ENCODE measurements around the gene MAGI2.

MAGI2 gene

DNA sequence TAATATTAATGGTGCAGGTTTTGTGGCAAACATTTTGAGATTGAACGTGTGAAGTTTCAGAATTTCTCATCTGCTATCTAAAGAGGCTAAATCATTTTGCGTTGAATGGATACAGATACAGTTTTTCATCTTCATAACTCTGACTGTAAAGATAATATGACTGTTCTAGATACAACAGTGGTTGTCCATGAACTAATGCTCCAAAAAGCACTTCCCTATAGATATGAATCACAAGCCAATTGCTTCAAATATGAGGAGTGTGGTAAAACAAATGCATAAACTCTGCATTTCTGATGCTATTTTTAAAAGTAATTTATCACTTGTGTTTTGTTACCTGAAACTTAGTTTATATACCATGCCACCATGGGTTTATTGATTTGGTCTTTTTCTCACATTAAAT is 750.1 kb downstream of the MAGI2 start:
- no peak for DNase-seq

DNA sequence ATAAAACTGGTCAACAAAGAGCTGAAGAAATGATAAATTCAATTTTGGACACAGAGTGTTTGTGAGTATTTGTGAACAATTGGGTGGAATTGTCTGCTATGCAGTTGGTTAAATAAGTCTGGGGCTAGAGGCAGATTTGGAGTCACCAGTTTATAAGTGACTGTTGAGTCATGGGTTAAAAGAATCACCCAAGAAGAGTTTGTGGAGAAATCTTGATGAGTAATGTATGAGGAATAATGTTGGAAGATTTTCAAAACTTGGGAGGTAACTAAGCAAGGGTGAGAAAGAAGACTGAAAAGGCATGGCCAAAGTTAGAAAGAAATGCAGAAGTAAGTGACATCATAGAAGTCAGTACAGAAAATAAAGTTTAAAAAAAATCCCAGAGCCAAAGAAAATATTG is 750.7 kb downstream of the MAGI2 start:
- no peak for DNase-seq

DNA sequence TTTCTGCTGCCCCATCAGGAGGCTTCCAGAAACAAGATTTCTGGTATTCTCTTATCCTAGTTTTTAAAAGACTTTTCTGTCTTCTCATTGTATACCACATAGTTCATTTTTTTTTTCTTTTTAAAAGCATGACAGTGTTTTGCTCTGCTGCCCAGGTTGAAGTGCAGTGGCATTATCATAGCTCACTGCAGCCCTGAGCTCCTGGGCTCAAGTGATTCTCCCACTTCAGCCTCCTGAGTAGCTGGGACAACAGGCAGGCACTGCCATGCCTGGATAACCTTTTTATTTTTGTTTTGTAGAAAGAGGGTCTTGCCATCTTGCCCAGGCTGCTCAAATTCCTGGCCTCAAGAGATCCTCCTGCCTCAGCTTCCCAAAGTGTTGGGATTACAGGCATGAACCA is 757.6 kb downstream of the MAGI2 start:
- no peak for DNase-seq

DNA sequence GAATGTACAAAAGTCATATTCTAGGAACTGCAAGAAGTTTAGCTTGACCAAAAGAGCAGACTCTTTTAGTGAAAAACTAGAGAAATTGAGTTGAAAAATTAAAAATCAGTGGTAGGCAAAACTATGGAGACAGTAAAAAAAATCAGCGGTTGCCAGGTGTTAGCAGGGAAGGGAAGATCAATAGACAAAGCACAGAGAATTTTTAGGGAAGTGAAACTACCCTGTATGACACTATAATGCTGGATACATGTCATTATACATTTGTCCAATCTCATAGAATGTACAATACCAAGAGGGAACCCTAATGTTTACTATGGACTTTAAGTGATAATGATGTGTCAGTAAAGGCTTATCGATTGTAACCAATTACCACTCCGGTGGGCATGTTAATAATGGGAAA is 761.9 kb downstream of the MAGI2 start:
- no peak for DNase-seq

DNA sequence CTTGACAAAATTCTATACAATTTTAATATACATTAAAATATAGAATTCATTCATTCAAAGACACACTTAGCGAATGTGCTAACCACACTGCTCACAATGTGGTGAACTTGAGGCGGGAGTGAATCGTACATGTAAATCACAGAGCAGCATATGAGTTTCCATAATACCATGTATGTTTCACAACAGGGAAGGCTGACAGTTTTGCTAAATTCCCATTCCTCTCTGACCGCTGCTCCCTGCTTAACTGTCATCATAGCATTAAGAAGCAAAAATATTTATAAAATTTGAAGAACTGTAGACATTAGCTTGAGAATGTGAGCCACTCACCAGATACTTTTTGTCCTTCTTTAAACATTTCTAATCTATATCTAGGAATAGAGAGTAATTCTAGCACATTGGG is 763.3 kb downstream of the MAGI2 start:
- DNase-seq, result no peak

DNA sequence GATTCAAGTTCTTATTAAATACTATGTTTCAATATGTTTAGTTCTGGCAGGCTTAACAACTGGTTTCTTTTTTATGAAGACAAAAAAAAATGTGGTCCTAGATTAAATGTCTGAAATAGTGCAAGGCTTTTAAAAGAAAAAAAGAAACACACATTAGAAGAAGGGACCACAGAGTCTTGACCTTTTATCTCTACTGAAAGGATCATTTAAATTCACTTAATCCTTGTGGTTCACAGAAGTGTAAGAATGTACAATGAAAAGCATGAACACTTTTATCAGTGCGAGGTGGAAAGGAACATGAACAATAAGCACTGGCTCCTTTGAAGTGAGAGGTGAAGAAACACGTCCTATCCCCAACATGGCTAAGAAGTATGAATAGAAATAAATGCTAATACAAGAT is 765.1 kb downstream of the MAGI2 start:
- no peak for DNase-seq

DNA sequence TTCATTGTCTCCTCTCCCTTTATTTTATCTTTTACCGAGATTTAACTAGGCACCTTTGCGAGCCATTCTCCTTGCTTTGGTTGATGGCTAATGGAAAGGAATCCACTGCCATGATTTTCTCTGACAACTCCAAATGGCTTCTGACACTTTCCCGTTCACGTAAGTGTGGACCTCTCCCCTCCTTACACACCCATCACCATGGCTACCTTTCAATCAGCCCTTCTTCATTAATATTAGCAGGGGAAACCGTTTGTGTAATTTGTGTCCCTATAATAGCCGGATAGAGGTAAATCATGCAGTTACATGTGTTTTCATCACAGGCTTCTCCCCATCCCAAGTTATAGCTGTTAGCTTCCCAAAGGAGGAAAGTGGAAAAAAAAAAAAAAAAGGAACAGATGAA is 767.3 kb downstream of the MAGI2 start:
- DNase-seq, result no peak

DNA sequence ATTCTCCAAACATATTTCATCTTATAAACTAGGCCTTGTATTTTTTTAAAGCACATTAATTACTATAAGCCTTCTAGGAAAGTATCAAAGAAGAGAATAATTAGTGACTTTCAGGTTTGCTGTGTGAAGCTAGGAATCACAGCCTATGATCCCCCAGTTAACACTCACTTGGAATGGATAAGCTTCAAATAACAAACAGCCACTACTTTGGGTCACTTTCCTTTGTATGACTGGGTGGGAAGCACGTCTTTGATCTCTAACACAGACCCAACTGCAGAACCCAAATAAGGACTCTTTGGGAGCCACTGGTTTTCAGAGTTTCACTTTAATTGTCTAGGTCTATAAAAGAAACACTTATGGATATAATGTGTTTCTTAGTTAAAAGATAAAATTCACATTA is 769.3 kb downstream of the MAGI2 start:
- no peak for DNase-seq

DNA sequence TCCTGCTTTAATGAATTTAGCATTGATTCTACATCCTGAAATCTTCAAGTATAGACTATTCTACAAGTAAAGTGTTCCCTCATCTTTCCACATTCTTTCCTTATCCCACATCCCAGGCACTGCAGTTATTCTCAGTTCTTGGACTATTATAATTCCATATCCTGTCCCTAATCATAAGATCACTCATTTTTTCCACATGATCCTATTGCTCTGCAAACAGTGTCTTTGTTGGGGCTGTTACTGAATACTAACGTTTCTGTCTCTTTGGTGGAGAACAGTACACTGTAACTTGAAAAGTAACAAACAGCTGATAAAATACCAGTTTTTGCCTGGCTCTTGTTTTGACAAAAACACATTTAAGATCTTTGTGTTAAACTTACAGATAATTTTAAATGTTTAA is 769.9 kb downstream of the MAGI2 start:
- no peak for DNase-seq

DNA sequence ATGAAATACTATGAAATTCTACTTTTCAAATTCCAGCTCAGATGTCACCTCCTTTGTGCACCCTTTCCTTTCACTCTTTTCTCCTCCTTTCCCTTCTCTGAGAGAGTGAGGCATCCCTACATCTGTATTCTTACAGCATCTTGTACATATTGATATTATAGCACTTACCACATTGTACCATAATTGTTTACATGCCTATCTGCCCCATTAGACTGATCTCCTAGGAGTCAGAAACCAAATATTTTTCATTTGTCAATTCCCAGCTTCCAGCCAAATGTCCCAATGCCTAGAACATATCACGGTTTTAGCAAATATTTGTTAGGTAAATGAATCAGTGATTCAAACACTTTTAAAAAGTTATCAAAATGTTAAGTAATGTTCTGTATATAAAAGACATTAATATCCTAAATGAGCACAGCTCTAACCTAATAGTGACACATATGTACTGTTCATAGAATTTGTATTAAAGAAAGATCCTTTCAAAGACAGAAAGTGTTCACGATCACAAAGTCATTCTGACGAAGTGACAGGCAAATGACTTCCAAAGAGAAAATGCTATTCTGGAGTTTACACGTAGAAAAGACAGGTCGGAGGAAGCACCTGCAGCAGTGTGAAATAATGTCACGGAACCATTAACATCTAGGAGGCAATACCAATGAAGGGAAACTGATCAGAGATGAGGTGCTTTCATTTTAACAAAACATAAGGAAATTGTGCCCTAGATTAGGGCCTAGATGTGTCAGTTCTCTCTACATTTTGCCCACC is 774.2 kb downstream of the MAGI2 start:
- no peak for DNase-seq

DNA sequence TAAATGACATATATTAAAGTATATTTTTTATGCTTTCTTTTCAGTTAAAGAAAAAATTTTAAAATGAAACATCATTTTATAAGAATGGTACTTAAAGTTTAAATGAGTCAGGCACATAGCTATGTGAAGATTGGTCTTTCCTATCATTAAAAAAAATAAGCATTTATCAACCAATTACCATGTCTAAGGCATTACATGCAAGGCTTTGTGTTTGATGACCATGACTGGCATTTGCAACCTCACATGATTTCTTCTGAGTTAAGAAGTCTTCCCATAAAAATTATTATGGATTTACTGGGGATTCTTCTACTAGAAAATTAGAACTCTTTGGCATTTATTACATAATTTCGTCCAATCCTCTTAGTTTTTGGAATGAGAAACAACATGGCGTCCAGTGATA is 776.1 kb downstream of the MAGI2 start:
- DNase-seq, result no peak

DNA sequence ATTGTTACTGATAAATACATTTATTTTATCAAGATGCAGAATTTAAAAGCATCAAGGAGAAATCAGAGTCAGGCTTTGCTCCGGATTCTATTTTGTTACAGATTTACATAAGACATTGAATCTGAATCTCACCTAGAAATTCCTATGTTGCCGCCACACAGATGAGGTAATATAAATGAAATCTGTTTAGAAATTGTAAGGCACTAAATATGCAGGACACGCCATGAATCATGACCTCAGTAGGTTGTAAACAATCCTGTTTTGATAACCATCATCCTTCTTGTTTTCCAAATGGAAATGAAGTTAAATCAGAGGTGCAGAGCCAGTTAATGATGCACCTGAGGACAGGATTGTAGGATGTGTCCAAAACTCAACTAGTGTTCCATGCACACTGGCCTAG is 778.0 kb downstream of the MAGI2 start:
- no peak for DNase-seq

DNA sequence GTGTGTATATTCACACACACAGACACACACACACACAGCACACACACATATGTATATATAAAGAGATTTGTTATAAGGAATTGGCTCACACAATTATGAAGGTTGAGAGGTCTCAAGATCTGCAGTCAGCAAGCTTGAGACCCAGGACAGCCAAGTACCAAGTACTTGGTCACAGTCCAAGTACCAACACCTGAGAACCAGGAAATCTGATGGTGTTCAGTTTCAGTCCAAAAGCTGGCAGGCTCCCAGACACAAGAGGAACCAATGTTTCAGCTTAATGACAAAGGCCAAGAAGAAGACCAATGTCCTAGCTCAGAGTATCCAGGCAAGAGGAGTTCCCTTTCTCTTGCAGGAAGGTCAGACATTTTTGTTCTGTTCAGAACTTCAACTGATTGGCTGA is 780.2 kb downstream of the MAGI2 start:
- no peak for DNase-seq

DNA sequence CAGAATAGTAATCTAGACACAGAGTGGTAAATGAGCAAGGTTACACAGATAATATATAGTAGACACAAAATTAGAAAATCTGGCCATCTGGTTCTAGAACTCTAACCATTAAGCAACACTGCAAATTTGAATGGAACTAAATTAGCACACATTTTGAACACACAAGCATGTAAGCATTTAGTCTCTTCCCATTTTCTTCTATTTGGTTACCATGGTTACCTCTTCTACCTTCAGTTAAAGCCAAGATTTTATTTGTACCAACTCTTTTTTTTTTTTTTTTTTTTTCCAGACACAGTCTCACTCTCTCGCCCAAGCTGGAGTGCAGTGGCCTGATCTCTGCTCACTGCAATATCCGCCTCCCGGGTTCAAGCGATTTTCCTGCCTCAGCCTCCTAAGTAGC is 790.5 kb downstream of the MAGI2 start:
- DNase-seq, result no peak

DNA sequence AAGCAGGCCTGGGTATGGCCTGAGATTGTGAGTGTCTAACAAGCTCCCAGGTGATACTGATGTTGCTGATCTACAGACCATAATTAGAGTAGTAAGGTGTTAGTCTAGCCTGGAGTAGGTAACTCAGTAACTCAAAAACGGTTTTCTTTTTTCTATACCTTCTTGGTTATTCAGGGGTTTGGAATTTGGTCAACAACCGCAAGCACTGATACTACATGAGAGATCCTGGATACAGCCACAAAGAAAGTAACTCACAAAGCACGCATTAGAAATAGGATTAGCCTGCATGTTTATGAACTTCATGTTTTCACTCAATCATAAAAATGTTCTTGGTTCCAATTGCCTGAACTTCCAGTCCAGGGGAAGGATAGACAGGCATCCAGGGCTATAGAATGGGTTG is 803.5 kb downstream of the MAGI2 start:
- DNase-seq, result no peak

DNA sequence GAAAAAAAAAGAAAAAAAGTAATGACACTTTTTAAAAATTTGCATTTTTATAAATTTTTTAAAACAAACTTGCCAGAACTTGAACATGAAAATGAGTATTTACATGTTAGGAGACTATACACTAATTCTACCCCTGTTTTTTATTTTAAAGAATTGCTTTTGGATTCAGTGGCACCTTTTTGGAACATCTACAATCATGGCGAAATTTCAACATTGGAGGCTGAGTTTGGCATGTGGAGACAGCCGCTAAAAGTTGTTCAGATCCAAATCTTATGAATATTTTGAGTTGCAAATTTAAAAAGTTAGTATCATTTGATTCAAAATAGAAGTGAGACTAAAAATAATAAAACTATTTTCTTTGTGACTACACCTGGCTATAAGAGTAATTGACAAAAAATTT is 804.2 kb downstream of the MAGI2 start:
- no peak for DNase-seq

DNA sequence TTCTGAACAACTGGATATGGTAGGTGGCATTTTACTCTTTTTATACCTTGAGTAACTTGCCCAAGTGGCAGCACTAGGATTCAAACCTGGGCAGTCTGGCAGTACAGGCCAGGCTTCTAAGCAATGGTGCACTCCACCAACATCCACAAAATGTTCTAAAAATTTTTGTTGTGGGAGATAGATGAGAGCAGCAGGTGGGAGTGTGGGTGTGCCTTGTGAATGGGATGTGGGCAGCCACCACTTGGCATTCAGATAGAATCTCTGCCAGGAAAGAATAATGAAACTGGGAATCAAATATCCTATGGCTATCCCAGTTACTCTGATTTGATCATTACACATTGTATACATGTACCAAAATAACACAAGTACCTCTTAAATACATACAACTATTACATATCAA is 810.7 kb downstream of the MAGI2 start:
- DNase-seq, result no peak

DNA sequence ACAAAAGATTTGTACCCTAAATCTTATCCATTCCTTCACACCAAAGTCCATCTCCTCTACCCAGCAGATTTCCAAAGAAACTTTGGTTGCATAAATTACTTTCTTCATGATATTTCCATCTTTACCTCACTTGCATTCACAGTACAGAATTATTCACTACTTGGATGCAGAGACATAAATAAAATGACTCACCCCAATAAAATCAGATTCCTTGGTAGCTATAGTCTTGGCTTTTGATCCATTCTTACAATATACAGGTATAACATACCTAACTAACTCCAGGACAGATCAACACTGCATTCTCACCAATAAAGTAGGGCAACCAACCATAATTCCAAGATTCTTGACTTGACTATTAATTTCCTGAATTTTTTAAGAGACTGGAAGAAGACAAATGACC is 815.1 kb downstream of the MAGI2 start:
- no peak for DNase-seq

DNA sequence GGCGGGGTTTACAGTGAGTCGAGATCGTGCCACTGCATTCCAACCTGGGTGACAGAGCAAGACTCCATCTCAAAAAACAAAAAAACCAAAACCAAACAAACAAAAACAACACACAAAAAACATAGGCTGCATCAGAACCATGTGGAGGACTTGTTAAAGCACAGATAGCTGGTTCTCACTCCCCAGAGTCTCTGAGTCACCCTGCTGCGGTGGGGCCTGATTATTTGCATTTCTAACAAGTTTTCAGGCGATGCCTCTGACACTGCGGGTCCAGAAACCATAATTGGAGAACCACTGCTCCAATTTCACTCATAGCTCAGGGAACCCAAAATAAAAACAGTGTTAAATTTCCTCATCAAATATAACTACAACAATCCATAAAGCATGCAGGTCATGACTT is 816.7 kb downstream of the MAGI2 start:
- no peak for DNase-seq

DNA sequence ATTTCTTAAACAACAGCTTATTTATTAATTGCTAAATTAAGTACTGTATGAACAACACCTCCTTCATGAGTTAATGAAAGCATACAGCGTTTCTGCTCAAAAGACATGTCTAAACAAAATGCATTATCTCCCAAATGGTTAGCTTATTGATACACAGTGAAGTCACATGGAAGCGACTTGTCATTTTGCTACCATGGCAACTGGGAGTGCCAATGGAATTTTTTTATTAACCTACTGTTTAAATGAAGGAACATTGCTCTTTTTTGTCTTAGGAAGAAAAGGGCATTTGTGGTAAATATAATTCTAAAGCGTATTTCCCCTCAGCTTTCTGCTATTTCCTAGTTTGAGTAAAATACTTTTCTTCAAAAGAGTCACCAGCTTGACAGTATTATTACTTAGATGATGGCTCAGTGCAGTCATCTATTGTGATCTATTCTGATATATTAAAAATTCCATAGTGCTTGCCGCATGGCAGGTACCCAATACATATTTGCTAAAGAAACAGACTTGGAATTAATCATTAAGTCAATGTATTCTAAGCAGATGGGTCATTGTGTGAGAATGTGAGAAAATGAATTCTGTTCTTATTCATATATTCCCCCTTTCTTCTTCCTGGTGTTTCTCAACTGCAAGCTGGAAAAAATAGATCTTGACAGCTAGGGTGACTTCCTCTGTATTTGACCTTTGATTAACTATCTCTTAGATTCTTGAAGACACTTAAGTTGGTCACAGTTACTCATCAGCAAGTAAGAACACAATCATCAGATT is 818.3 kb downstream of the MAGI2 start:
- no peak for DNase-seq

DNA sequence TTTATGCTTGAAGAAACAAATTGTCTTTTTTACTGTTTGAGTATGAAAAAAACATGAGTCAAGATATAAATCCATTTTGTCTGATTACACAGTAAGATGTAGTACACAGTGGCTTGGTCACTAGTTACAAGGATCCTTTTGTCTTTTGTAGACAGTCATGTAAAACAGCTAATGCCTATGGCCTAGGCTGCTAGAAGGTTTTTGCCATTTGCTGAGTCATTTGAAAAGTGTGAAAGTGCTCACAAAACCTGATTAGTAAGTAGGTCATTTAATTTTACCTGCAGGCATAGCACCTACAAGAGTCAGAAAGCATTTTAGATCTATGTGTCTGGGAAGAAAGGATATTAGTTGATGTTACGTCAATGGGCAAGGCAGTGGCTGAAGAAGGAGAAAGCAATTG is 819.4 kb downstream of the MAGI2 start:
- DNase-seq, result no peak

DNA sequence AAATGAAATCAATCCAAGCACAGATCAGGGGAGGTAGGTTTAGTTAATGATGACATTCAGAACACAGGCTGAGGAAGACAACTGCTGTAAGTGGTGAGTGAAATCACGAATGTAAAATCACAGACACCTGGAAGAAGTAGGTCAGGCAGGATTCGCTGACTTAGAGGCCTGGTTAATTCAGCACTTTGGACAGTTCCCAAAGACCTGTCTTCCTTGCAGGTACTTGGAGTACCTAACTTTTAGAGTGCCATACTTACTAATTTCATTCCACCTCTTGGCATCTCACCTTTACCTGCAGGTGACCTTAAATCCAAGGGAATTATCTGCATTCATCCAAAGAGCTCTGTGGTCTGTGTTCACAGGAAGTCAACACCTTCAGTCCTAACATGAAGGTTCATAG is 832.5 kb downstream of the MAGI2 start:
- no peak for DNase-seq

DNA sequence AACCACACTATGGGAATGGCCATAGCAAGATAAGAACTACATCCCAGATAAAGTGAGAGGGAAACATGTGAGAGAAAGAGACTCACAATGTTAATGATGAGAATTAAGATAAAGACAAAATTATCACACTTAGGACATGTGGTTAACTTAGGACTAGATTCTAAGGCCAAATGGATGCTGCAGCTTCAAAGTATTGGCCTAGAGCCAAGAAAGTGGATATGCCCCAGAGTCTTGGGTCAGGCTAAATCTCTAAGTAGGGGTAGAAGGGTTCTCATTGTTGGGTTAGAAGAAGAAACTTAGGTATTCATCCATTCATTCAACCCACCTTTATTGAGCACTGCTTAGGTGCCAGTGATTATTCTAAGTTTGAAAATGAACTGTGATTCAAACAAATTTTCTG is 836.9 kb downstream of the MAGI2 start:
- no peak for DNase-seq

DNA sequence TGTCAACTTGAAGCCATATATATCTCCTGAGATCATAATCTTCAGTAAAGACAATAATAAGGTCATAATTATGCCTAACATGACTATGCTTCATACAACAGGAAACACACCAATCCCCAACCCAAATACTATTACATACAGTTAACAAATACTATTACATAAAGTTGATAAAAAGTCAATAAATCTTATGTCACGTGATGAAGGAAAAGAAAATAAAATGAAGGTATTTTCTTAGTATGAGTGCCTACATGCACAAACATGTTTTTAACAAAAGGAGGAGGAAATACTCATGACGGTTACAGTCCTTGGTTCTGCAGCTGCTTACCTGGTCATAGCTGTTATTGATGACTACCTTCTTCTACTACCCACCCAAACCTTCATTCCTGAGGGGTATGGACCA is 844.2 kb downstream of the MAGI2 start:
- DNase-seq, result no peak

DNA sequence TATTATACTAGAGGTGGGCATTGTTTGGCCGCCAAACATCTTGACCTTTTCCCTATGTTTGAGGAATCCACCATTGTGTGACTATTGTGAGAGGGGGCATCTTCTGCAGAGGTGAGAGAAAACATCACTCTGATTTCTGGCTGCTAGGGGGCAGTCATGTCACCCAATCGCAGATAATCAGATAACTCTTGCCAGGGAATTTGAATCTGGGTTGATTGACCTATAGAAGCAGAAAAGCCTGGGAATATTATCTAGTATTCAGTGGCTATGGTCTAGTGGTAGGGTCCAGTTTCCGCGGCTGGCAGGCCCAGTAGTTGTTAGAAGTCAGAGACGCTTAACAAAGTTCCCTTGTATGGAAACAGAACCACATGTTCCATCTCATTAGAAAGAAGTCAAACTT is 846.4 kb downstream of the MAGI2 start:
- DNase-seq, result no peak

Data from activated naive CD4-positive, alpha-beta T cell (primary cell).